NCI-H2196 (cell line): ENCODE measurements around the gene TBX5.

Experiments used
- DNase-seq: peaks from one replicate; lab custom pipeline; 2025; ENCODE audit not compliant: unreplicated experiment; lab: John Stamatoyannopoulos, UW

Gene TBX5

DNA sequence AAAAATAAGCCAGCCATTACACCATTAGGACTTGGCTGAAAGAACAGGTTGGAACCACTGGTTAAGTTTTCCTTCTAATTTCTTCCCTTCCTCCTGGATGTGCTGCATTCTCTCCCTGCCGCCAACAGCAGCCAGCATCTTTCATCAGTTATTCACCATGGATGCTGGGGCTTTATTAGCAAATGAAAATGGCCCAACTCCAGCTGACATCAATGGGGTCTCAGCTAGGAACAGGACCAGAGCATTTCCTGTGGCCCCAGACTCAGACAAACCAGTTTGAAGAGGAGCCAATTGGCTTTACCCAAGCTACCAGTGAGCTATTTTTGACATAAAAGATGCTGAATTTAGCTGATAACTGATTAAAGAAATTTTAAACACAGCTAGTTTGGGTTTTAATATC, 26.0 kb upstream of the TBX5 start:
- no peak for DNase-seq

DNA sequence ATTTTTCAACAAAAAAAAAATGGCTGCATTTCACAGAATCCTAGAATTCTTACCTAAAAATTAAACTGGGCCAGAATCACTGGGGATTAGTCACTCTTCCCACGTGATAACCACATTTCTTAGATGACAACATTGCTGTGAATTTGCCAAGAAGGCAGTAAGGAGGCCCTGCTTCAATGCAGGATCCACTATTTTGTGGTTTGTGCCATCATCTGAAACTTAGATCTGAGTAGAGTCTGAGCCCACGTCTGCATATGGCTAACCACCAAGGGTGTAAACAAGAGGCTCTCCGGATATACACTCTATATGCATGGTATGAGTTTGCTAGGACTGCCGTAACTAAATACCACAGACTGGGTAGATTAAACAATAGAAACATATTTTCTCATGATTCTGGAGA, 24.4 kb upstream of the TBX5 start:
- DNase-seq: no peak

DNA sequence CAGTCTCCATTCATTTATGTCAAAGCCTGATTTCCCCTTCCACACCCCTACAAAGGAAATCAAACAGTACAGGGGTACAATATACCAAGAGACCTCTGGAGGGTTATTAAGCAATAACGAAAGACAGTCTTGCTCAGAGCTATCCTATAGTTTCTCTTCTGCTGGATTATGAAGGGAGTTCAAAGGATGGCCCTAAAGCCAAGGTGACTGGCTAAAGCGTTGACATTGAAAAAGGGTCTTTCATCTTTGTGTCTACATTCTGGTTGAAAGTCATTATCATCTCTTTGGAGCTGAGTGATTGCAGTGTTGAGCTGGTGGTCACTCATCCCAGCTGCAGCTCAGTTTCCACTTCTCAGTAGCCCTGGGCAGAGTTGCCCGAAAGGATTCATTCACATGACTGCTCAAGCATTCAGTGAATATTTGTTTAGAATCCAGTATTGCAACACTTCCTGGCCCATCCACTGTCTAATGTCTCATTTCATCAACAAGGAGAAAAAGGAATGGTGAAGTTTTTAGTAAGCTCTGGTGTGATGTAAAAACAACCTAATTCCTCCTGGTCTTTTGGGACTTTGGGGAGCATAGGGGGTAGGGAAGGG, 19.2 kb upstream of the TBX5 start:
- no peak for DNase-seq

DNA sequence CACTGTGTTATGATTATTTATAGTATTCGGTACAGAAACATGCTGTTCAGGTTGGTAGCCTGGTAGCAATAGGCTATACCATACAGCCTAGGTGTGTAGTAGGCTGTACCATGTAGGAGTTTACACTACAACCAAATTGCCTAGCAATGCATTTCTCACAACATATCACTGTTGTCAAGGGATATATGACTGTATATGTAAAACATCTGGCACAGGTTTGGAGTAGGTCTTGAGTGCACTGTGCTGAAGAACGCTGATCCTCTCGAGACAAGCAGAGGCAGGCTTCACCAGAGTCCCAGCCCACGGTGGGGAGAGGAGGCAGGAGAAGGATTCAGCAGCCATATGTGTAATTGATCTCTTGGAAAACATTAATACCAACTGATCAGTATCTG, 15.0 kb upstream of the TBX5 start:
- no peak for DNase-seq

DNA sequence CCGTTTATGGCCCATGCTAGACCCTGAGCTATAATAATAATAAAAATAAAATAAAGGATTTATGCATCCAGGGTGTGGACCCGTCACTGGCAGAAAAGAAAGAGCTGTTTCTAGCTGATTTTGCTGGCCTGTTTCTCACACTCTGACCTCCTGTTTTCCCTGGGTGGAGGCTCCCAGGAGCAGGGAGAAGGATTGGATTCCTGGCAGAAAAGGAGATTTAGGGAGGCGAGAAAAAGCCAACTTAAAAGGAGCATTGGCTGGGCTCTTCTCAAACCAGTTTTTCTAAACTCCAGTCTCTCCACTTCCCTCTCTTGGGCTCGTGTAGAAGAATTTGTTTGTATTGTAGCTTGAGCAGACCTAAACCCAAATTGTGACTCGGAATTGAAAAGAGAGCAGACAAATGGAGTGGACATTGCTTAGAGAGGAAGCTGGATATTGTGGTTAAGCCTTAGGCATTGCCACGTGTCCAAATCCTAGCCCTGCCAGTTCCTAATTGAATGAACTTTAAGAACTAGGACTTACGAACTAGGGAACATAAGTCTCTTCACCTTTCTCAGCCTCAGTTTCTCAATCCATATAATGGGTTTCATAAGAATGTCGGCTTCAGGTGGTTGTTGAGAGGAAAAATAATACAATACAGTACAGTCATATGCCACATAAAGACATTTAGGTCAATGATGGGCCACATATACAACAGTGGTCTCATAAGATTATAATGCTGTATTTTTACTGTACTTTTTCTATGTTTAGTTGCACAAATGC, 14.4 kb upstream of the TBX5 start:
- no peak for DNase-seq

DNA sequence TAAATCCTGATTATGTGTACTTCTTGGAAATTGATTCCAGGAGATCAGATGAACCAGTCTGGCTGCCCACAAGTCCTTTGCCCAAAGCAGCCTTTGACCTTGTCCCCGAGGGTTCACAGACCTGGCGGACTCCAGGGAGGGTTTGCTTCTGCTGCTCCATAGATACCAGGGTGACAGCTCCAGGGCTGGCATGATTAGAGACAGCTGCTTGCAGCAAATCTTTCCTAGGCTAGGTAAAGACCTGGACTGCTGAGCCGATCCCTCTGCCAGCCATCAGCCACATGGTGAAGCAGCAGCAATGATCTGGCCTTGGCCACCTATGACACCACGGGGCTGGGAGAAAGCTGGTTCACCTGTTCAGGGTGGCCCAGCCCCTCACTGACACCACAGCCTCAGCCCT, 10.1 kb upstream of the TBX5 start:
- DNase-seq: no peak

DNA sequence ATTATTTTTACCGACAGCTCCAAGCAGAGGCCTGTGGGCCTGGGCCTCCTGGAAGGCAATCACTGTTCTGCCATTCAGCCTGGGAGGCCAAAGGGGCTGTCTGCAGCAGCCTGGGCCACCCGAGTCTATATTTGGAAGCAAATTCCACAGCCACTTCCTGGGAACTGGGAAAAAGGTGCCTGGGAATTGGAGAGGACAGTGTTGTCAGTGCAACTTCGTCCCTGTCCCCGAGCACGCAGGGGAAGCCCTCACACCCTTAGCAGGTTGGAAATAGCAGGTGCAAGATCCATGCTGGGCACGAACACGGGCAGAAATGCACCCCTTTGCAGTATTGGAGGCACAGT, 9.6 kb upstream of the TBX5 start:
- DNase-seq: no peak

DNA sequence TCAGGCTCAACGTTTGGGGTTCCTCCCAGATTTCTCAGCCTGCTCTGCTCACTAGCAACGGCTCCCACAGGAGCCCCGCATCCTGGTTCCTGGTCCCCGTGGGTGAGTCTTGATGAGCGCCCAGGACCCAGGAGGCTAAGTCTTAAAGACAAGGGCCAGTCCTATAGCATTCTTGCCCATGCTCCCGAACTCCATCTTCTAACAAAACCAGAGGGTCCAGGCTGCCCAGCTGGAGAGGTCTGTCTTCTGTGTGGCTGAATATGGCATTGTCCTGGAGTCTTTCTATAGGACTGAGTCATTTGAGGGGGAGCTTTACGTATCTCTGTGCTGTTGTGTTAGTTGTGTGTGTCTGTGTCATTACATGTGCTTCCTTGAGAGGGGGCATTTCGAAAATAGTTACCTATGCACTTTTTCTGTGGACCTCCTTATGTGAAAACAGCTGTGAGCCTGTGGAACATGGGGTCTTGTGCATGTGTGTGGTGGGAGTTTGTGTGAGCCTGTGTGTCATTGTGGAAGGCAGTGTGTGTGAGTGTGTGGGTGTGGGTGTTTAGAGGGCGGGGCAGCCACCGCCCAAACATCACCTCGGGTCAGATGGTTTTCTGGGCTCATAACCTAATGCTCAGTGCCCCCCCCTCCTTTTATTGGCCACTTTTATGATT, 9.1 kb upstream of the TBX5 start:
- DNase-seq: no peak

DNA sequence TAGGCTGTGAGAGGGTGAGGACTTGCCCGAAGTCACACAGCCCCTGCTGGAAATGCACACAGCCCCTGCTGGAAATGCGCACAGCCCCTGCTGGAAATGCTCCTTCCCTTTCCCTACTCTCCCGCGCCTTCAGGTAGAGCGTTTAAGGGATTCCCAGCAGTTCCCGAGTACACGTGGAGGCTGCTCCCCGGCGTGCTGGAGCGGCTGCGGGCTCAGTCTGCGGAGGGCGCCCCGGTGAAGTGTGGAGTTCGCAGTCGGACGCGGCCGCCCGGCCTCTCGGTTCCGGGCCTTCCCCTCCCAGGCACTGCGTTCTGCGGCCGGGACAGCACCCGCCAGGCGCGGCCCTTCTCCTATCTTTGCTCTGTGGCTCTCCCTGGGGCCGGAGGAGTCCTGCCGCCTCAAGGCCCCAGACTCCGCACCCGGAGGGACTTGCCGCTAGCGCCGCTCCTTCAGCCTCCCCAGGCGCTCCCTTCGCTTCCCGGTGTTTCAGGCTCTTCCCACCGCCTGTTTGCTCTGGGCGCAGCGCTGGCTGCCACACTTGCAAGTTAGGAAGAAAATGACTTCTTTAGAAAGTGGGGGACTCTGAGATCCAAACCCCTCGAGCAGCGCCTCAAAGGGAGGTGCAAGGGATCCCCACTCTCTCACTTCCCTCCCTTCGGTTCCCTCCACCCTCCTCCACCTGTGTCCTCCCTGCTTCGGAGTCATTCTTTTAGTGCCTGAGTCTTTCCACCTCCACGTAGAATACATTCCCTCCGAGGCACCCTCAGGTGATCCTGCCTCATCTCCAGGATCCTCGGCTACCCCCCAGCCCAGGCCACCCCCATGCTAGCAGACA, 8.3 kb upstream of the TBX5 start:
- no peak for DNase-seq

DNA sequence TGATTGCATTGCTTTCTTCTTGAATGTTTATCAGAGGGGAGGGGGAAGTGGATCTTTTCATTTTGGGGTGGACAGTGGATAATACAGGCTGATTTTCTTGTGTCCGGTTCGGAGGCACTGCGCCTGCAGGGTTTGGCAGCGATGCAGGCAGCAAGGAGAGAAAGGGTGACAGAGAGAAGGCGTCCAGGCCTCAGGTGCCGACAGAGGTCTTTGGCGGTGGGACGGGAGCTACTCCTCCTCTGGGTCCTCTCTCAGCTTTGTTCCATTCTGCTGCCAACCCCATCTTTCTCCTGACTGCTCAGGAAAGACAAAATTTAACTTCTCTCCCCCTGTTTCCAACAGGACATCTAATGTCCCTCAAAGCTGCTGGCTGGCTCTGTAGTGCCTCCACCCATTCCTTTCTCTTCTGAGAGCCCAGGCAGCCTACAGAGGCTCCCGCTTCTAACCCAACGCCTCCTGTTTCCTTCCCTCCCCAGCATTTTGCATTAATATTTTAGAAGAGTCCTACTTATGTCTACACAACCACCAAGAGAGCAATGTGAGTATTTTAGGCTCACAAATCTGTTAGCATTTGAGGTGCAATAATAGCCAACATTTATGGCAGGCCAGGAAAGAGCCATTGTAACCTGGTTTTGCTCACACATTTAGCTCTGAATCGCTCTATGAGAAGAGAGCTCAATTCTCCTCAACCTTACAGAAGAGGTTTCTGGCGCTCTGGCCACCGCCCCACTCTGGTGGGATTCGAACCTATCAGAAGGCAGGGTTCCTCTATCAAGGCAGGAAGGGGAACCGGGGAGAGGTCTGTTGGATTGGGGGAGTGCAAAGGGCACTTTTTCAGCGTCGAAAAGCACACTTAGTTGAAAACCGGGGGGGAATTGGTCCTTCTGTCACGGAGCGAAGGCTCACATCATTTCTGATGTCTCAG, 7.1 kb upstream of the TBX5 start:
- DNase-seq: no peak

DNA sequence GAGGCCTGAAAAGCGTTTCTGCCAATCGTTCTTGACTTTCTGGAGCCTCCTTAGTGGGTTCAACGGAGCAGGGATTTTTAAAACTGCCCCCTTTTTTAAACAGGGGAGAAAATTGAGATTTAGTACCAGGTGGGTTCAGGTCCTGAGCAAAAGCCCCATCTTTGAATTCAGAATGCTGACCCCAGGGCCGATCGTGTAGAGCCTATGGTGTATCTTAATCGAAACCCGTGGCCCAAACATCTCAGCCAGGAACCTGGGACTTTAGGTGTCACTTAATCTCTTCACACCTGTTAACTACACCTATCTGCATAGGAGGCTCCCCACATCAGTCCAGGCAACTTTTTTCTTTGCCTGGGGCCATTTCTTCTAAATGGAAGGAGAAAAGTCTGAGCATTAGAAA, 6.4 kb upstream of the TBX5 start:
- DNase-seq: no peak

DNA sequence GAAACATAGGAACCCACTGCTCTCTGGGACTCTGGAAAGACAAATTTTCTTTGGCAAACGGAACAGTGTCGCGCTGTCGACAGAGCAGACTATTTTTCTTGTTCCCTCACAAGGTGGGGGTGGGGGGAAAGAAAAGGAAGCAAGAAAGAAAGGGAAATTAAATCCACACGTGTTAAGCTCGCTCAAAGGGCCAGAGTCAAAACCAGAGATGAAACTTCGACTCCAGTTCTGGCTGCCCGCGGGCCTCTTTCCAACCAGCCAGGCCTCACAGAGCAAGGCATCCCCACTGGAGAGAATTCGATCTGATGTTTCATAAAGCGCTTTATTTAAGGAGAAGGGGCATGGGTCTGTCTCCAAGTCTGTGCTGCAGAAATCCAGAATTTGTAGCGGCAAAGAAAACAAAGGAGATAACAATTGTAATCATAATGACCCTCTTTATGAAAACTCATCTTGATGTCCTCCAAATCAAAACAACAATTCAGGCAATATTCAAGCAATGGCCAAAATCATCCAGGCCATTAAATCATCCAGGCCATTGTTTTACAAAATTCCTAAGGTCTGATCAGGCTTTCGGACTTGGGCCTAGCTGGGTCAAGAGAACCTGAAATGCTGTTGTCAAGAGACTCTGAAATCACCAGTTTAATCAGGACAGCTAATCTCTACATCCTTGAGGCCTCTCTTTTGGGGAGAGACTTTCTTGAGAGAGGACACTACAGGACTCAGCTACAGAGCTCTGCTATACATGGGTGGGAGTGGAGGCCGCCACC, 5.3 kb upstream of the TBX5 start:
- DNase-seq: no peak

DNA sequence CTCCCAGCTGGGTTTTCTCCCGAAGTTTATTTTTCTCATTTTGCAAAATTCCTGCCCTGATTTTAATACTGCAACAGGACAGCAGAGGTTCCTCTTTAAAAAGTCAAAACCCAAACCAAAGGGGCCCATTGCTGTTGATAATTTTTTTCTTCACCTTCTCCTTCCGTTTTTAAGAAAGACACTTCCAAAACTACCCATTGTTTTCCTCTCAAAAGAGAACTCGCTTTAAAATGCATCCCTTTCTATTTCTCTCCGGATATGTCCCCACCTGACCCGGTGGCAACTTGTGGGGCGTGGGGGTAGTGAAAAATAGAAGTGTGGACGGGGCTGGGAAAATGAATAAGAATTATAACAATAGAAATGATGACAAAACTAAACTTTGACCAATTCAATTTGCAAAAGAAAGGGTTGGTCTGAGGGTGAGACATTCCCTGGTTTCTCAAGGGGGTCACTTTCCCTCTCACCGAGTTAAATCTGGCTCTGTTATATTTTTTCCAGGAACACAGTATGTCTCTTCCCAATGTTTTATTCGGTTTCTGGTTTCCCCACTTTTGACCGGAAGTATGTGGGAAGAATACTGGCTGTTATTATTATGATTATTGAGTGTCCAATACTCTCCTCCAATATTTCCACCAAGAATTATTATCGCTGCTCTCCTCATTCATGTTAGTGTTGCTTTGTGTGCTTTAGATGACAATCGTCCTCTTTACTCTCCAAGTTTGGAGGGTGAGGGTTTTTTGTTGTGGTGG, 4.1 kb upstream of the TBX5 start:
- DNase-seq: no peak

DNA sequence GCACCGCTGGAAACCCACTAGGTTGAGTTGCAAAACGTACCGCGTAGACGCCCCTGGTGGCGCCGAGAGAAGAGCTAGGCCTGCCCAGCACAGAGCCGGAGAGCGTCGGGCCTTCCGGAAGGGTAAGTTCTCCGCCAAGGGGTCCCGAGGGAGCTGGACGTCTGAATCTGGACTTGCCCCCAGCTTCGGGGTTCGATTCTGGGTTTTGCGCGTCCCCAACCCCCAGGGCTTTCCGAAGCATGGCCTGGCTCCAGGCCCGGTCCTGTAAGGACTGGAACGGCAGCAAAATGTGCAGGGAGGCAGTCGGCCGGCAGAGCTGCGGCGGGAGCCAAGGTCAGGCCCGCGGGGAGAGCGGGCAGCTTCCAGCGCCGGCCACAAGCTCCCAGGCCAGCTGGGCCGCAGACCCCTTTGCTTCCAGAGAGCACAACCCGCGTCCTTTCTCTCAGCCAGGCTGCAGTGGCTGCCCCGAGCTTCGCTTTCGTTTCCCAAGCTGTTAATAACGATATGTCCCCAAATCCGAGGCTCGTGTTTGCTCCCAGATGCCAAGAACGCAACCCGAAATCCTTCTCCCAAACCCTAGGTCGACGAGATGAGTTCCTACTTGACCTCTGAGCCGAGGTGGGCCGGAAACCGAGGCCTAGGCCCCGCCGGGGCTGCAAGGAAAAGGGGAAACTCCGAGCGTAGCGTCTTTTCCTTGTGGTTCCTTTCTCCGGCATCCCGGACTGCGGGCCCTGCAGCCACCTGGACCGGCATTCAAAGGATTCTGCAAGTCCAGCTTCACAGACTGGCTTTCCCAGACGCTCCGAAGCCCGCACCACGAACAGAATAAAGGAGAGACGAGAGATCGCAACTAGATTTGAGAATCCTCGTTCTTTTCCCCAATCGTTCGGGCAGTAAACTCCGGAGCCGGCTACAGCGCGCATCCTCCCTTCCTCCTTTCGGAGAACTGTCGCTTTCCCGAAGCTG, 3.2 kb upstream of the TBX5 start:
- DNase-seq: no peak

DNA sequence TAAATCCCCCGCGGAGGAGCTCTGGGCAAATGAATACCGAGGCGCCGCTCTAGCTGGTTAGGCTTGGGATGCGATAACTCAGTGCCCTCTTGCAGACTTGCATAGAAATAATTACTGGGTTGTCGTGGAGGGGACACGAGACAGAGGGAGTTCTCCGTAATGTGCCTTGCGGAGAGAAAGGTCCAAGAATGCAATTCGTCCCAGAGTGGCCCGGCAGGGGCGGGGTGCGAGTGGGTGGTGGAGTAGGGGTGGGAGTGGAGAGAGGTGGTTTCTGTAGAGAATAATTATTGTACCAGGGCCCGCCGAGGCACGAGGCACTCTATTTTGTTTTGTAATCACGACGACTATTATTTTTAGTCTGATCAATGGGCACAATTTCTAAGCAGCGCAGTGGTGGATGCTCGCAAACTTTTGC, 2.5 kb upstream of the TBX5 start:
- no peak for DNase-seq

DNA sequence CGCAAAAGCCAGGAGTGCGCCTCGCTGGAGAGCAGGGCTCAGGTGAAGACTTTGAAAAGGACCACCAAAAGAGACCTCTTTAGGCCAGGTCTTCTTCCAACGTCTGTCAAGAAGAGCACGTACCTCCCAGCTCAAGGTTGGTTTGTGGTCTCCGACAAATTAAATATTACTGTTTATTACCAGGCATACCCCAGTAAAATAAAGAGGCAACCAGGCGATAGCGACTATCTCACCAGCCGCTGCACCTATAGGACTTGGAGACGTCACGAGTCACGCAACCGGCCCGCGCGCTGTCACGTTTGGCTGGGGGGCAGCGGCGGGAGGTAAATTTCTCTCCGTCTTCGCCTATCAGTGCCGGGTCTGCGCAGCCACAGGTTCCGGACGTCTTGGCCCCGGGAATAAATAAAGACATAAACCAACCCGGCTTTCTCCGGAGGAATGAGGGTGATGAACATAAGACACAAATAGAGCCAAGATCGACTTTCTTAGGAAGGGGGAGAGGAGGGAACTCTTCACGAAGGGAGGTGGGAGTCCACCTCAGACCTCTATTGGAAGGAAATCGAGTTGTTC, 2.0 kb upstream of the TBX5 start:
- DNase-seq: no peak

DNA sequence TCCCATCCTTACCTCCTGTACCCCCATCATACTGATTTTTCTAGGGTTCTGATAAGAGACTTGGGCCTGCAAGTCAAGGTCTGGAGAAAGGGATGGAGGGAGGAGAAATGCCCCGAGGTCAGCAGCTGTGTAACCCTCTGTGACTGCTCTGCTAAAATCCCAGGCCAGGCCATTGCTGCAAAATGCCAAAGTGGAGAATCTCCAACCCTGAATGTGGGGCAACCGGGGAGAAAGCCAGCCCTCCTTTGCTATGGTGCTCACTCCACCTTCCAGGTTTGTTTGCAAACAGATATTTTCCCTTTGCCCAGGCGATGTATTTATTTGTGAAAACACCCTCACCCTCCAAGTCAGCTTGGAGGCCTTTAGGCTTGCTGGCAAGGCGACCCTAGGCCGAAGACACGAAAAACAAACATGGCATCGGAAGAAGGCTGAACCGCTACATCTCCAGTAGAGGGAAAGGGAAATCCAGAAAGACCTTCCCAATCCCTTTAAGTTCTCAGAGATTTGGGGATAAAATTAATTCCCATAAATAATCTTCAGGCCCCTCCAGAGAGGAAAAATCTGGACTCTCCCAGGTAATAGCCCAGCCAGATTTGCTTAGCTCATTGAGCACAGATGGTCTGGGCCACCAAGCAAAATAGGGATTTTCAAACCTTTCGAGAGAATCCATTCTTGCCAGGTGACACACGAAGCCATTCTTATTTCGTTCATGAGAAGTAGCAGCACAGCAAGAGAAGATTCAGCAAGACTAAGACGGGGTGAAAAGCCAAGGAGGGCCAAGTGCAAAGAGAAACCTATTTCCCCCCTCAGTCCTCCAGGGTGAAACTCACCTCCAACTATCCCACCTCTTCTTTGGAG, 1.3 kb upstream of the TBX5 start:
- no peak for DNase-seq
